ENCODE measurements around the gene TTC28.
"Not testable (repeated sequence)": the region's sequence is repeated elsewhere in the genome, so short reads cannot be mapped to it uniquely, and the experiment has no call there.

The TTC28 gene

DNA sequence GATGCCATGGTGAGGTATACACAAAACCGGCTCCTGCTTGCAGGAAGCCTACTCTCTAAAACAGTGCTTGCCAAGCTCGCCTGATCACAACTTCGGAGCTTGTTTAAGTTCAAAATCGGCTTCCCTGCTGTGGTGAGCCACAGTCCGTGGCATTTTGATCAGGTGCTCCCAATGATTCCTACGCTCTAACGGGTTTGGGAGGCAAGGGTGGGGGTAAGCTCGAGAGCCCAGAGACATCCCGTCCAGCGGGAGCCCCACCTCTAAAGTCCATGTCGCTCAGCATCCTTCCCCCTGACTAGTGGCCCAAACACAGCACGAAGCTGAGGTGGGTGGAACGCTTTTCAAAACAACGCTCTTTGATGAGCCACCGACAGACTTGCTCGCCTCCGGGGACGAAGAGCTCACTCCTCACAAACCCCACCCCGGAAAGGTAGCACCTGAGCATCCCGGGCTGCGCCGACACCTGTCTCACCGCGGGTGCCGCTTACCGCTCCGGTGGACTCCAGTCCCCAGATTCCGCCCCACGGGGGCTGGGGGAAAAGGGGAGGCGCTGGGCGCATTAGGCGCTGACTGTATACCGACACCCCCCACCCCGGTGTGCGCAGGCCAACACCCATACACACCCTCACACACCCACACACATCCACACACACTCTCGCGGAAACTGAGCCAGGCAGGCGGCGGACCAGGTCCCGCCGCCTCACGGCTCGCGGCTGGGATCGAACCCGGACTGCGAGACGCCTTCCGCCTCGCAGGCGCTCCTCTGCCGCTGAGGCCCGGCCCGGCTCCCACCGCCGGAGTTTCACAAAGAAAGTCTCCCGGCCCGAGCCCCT lies 646 bp downstream of the TTC28 start:
- H3K27me3 ChIP-seq (replicated peaks; ENCODE audit: control insufficient read depth, insufficient read depth, low read length, poor library complexity, severe bottlenecking), result peaks cover 28% of the 10 kb centered on the region
- not testable (repeated sequence) for H3K36me3 ChIP-seq (ENCODE audit: control insufficient read depth, insufficient read depth, low read length); H3K9me3 ChIP-seq (ENCODE audit: control insufficient read depth, low read length); H3K27ac ChIP-seq (ENCODE audit: insufficient read depth, low read length, poor library complexity, severe bottlenecking); DNase-seq
- H3K4me3 ChIP-seq (ENCODE audit: insufficient read depth, low read depth, low read length, poor library complexity, severe bottlenecking), result peak overlapping the region; percentile 28
- H3K4me1 ChIP-seq (ENCODE audit: control insufficient read depth, insufficient read depth, low read length, poor library complexity, severe bottlenecking), result peaks cover 10% of the 10 kb centered on the region

DNA sequence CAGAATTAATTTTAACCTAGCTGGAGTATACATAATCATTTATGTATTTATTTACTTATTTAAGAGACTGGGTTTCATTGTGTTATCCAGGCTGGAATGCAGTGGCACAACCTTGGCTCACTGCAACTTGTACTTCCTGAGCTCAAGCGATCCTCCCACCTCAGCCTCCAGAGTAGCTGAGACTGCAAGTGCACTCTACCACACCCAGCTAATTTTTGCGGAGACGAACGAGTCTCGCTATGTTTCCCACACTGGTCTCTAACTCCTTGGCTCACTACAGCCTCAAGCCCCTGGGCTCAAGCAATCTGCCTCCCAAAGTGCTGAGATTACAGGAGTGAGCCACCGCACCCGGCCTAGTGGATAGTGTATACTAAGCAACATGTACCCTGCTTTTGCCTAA lies 1.5 kb downstream of the TTC28 start:
- H3K4me1 ChIP-seq (ENCODE audit: control insufficient read depth, insufficient read depth, low read length, poor library complexity, severe bottlenecking), result peaks cover 15% of the 10 kb centered on the region
- H3K36me3 ChIP-seq (ENCODE audit: control insufficient read depth, insufficient read depth, low read length); H3K27ac ChIP-seq (ENCODE audit: insufficient read depth, low read length, poor library complexity, severe bottlenecking); H3K9me3 ChIP-seq (ENCODE audit: control insufficient read depth, low read length); DNase-seq; H3K4me3 ChIP-seq (ENCODE audit: insufficient read depth, low read depth, low read length, poor library complexity, severe bottlenecking): not testable (repeated sequence)
- peaks cover 28% of the 10 kb centered on the region for H3K27me3 ChIP-seq (replicated peaks; ENCODE audit: control insufficient read depth, insufficient read depth, low read length, poor library complexity, severe bottlenecking)

DNA sequence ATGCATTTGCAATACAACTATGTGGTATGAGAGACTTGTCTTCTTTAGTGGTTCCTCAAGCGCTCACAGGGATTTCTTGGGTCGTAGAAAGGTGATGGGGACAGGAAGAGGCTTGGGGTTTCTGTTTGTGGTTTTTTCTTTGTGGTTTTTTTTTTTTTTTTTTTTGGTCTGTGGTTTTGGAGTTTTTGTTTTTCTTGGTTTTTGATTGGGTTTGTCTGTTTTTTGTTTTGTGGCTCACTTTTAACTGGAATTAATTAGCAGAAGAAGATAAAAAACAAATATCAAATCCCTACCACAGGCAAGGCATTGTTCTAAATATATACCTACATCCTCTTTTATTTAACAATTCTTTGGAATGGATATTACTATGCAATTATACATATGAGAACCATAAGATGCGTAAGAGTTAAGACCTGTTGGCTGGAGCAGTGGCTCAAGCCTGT lies 5.5 kb downstream of the TTC28 start:
- Histone ChIP-seq H3K9me3 (ENCODE audit: control insufficient read depth, low read length) (no peaks in the 10 kb centered on the region), H3K27ac (ENCODE audit: insufficient read depth, low read length, poor library complexity, severe bottlenecking) (no peak overlapping the region), H3K36me3 (ENCODE audit: control insufficient read depth, insufficient read depth, low read length) (no peaks in the 10 kb centered on the region), H3K27me3 (replicated peaks; ENCODE audit: control insufficient read depth, insufficient read depth, low read length, poor library complexity, severe bottlenecking) (peaks cover 48% of the 10 kb centered on the region), H3K4me3 (ENCODE audit: insufficient read depth, low read depth, low read length, poor library complexity, severe bottlenecking) (no peak overlapping the region), H3K4me1 (ENCODE audit: control insufficient read depth, insufficient read depth, low read length, poor library complexity, severe bottlenecking) (peaks cover 13% of the 10 kb centered on the region)
- peak in 1 of 3 donors; percentile 21 for DNase-seq

DNA sequence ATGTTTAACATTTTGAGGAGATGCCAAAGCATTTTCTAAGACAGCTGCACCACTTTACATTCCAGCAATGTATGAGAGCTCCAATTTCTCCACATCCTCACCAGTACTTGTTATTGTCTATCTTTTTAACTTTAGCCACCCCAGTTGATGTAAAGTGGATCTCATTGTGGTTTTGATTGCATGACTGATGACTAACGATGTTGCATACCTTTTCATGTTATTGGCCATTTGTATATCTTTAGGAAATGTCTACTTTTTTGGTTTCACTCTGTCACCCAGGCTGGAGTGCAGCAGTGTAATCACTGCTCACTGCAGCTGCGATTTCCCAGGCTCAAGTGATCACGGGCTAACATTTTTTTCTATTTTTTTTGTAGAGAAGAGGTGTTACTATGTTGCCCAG lies 8.9 kb downstream of the TTC28 start:
- Histone ChIP-seq H3K36me3 (ENCODE audit: control insufficient read depth, insufficient read depth, low read length) (no peaks in the 10 kb centered on the region), H3K9me3 (ENCODE audit: control insufficient read depth, low read length) (no peaks in the 10 kb centered on the region), H3K27ac (ENCODE audit: insufficient read depth, low read length, poor library complexity, severe bottlenecking) (no peak overlapping the region), H3K4me3 (ENCODE audit: insufficient read depth, low read depth, low read length, poor library complexity, severe bottlenecking) (no peak overlapping the region), H3K27me3 (replicated peaks; ENCODE audit: control insufficient read depth, insufficient read depth, low read length, poor library complexity, severe bottlenecking) (peaks cover 33% of the 10 kb centered on the region), H3K4me1 (ENCODE audit: control insufficient read depth, insufficient read depth, low read length, poor library complexity, severe bottlenecking) (peaks cover 12% of the 10 kb centered on the region)
- no peak for DNase-seq

DNA sequence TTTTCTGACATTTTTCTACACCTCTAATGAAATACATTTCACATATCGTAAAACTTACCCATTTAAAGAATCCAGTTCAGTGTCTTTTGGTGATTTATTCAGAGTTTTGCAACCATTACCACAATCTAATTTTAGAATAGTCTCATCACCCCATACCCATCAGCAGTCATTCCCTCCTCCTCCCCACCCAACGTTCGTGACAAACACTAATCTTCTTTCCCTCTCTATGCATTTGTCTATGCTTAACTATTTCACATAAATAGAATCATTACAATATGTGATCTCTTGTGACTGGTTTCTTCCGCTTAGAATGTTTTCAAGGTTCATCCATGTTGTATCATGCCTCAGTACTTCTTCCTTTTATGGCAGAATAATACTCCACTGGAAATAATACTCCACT lies 9.5 kb downstream of the TTC28 start:
- H3K9me3 ChIP-seq (ENCODE audit: control insufficient read depth, low read length), result no peaks in the 10 kb centered on the region
- no peak overlapping the region for H3K27ac ChIP-seq (ENCODE audit: insufficient read depth, low read length, poor library complexity, severe bottlenecking)
- peaks cover 27% of the 10 kb centered on the region for H3K27me3 ChIP-seq (replicated peaks; ENCODE audit: control insufficient read depth, insufficient read depth, low read length, poor library complexity, severe bottlenecking)
- no peak for DNase-seq
- H3K4me3 ChIP-seq (ENCODE audit: insufficient read depth, low read depth, low read length, poor library complexity, severe bottlenecking), result no peak overlapping the region
- no peaks in the 10 kb centered on the region for H3K36me3 ChIP-seq (ENCODE audit: control insufficient read depth, insufficient read depth, low read length)
- peaks cover 12% of the 10 kb centered on the region for H3K4me1 ChIP-seq (ENCODE audit: control insufficient read depth, insufficient read depth, low read length, poor library complexity, severe bottlenecking)

DNA sequence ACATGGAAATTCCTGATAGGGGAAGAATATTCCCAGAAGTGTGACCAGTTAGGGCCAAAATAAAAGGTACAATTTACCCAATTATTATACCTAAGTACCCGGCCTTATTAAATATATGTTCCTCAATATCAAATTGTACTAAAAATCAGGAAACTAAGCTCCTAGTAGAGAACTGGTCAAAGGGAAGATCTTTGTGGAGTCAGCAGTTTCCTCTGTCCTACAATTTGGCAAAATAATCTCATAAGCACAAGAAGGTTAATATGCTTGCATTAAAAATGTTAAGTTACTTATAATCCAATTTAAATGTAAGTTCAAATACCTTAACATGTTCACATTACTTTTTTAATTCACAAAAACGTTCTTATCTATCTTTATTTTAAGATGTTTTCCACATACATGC lies 10.3 kb downstream of the TTC28 start:
- Histone ChIP-seq H3K4me3 (ENCODE audit: insufficient read depth, low read depth, low read length, poor library complexity, severe bottlenecking) (no peak overlapping the region), H3K4me1 (ENCODE audit: control insufficient read depth, insufficient read depth, low read length, poor library complexity, severe bottlenecking) (peaks cover 7% of the 10 kb centered on the region), H3K27ac (ENCODE audit: insufficient read depth, low read length, poor library complexity, severe bottlenecking) (no peak overlapping the region), H3K27me3 (replicated peaks; ENCODE audit: control insufficient read depth, insufficient read depth, low read length, poor library complexity, severe bottlenecking) (peaks cover 22% of the 10 kb centered on the region), H3K9me3 (ENCODE audit: control insufficient read depth, low read length) (no peaks in the 10 kb centered on the region), H3K36me3 (ENCODE audit: control insufficient read depth, insufficient read depth, low read length) (no peaks in the 10 kb centered on the region)
- DNase-seq, result no peak

DNA sequence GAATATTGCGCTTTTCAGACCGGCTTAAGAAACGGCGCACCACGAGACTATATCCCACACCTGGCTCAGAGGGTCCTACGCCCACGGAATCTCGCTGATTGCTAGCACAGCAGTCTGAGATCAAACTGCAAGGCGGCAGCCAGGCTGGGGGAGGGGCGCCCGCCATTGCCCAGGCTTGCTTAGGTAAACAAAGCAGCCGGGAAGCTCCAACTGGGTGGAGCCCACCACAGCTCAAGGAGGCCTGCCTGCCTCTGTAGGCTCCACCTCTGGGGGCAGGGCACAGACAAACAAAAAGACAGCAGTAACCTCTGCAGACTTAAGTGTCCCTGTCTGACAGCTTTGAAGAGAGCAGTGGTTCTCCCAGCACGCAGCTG lies 16.1 kb downstream of the TTC28 start:
- not testable (repeated sequence) for DNase-seq; H3K27ac ChIP-seq (ENCODE audit: insufficient read depth, low read length, poor library complexity, severe bottlenecking); H3K9me3 ChIP-seq (ENCODE audit: control insufficient read depth, low read length); H3K4me1 ChIP-seq (ENCODE audit: control insufficient read depth, insufficient read depth, low read length, poor library complexity, severe bottlenecking); H3K27me3 ChIP-seq (replicated peaks; ENCODE audit: control insufficient read depth, insufficient read depth, low read length, poor library complexity, severe bottlenecking); H3K36me3 ChIP-seq (ENCODE audit: control insufficient read depth, insufficient read depth, low read length); H3K4me3 ChIP-seq (ENCODE audit: insufficient read depth, low read depth, low read length, poor library complexity, severe bottlenecking)

DNA sequence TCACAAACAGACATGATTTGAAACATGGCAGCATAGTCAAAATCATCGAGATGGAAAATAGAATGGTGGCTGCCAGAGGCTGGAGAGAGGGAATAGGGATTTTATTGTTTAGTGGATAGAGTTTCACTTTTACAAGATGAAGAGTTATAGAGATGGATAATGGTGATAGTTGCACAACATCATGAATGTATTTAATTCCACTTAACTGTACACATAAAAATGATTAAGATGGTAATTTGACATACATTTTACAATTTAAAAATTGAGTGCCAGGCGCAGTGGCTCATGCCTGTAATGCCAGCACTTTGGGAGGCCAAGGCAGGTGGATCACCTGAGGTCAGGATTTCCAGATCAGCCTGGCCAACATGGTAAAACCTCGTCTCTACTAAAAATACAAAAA lies 21.2 kb downstream of the TTC28 start:
- Histone ChIP-seq H3K27ac (ENCODE audit: insufficient read depth, low read length, poor library complexity, severe bottlenecking) (no peak overlapping the region), H3K4me3 (ENCODE audit: insufficient read depth, low read depth, low read length, poor library complexity, severe bottlenecking) (no peak overlapping the region), H3K36me3 (ENCODE audit: control insufficient read depth, insufficient read depth, low read length) (no peaks in the 10 kb centered on the region), H3K9me3 (ENCODE audit: control insufficient read depth, low read length) (no peaks in the 10 kb centered on the region), H3K4me1 (ENCODE audit: control insufficient read depth, insufficient read depth, low read length, poor library complexity, severe bottlenecking) (no peaks in the 10 kb centered on the region), H3K27me3 (replicated peaks; ENCODE audit: control insufficient read depth, insufficient read depth, low read length, poor library complexity, severe bottlenecking) (no peaks in the 10 kb centered on the region)
- no peak for DNase-seq

DNA sequence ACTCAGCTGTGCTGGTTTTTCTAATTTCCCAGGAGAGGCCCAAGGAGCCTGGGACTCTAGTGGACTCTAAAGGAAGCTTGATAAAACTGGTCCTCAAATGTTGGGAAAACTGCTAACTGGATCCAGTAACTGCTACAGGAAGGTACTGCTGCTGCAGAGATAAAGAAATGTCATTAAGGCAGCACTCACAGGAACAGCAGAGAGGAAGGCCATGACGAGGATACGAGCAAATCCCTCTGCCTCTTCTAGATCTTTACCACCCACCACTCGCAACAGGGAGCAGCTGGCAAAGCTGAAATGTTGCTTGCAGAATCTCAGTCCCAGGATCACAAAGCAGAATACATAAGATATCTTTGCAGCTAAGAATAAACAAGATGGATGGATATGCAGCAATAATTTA lies 23.5 kb downstream of the TTC28 start:
- H3K36me3 ChIP-seq (ENCODE audit: control insufficient read depth, insufficient read depth, low read length), result no peaks in the 10 kb centered on the region
- DNase-seq, result no peak
- H3K4me3 ChIP-seq (ENCODE audit: insufficient read depth, low read depth, low read length, poor library complexity, severe bottlenecking), result no peak overlapping the region
- no peaks in the 10 kb centered on the region for H3K9me3 ChIP-seq (ENCODE audit: control insufficient read depth, low read length)
- H3K4me1 ChIP-seq (ENCODE audit: control insufficient read depth, insufficient read depth, low read length, poor library complexity, severe bottlenecking), result no peaks in the 10 kb centered on the region
- peaks cover 5% of the 10 kb centered on the region for H3K27me3 ChIP-seq (replicated peaks; ENCODE audit: control insufficient read depth, insufficient read depth, low read length, poor library complexity, severe bottlenecking)
- no peak overlapping the region for H3K27ac ChIP-seq (ENCODE audit: insufficient read depth, low read length, poor library complexity, severe bottlenecking)

DNA sequence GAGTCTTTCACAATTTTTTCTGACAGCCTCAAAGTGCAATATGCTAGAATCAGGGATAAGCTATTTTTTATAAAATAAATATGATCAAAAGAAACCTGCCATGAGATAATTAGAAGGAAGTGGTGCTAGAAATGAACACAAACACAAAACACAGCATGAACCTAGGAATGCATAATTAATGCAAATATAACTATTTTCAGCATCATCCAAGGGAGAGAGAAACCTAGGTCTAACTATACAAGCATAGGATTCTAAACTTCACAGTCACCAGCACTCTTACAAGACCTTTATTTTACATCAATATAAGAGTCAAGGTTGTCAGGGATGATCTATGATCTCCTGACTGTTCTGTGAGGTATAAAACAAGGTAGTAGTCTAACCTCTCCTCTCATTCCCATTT lies 29.2 kb downstream of the TTC28 start:
- DNase-seq, result no peak
- H3K27me3 ChIP-seq (replicated peaks; ENCODE audit: control insufficient read depth, insufficient read depth, low read length, poor library complexity, severe bottlenecking), result peaks cover 9% of the 10 kb centered on the region
- no peak overlapping the region for H3K27ac ChIP-seq (ENCODE audit: insufficient read depth, low read length, poor library complexity, severe bottlenecking)
- H3K4me1 ChIP-seq (ENCODE audit: control insufficient read depth, insufficient read depth, low read length, poor library complexity, severe bottlenecking), result no peaks in the 10 kb centered on the region
- H3K9me3 ChIP-seq (ENCODE audit: control insufficient read depth, low read length), result no peaks in the 10 kb centered on the region
- H3K4me3 ChIP-seq (ENCODE audit: insufficient read depth, low read depth, low read length, poor library complexity, severe bottlenecking), result no peak overlapping the region
- no peaks in the 10 kb centered on the region for H3K36me3 ChIP-seq (ENCODE audit: control insufficient read depth, insufficient read depth, low read length)
